ENCODE data around the gene DTHD1. TPM values are rescaled to one million over a fixed set of nuclear protein-coding genes. Genes with fewer than 3 reads are reported as not detected.

DTHD1 gene
- total and polyA plus RNA-seq, 12 donors = 0.03 to 0.61 (median 0.08) TPM; not detected in 7

DNA sequence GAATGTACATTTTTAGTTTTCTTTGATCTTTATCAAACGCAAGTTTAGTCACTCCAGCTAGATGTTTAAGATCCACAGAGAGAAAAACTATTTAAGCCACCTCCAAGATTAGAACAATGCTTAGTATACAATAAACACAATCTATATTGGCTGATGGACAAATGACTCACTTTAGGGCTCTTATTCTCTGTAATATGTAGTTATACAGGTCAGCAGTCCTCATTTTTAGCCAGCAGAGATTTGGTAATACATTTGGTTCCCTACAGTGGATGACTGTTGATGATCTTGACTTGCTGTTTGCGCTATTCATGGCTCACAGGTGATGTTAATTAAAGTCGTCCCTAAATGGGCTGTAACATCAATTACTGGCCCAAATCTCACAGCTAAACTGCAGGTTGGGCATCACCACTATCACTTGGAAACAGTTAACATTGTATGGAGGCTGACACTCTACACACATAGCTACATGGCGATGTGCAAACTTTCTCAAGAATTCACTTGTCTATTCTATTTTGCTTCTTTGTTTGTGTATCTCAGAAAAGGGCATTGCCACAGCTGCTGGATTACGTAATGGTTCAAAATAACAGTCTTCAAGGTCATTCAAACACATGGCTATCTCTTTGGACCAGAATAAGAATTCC is 11.8 kb upstream of the DTHD1 start:
- TF ChIP-seq, protein P1, sequence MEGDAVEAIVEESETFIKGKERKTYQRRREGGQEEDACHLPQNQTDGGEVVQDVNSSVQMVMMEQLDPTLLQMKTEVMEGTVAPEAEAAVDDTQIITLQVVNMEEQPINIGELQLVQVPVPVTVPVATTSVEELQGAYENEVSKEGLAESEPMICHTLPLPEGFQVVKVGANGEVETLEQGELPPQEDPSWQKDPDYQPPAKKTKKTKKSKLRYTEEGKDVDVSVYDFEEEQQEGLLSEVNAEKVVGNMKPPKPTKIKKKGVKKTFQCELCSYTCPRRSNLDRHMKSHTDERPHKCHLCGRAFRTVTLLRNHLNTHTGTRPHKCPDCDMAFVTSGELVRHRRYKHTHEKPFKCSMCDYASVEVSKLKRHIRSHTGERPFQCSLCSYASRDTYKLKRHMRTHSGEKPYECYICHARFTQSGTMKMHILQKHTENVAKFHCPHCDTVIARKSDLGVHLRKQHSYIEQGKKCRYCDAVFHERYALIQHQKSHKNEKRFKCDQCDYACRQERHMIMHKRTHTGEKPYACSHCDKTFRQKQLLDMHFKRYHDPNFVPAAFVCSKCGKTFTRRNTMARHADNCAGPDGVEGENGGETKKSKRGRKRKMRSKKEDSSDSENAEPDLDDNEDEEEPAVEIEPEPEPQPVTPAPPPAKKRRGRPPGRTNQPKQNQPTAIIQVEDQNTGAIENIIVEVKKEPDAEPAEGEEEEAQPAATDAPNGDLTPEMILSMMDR (IDR thresholded peaks at IDR 0.05) = no peak
- TF ChIP-seq POLR2A (IDR thresholded peaks at IDR 0.05) = no peak
- intact Hi-C loops (cut with DNase I) = no loop called here

DNA sequence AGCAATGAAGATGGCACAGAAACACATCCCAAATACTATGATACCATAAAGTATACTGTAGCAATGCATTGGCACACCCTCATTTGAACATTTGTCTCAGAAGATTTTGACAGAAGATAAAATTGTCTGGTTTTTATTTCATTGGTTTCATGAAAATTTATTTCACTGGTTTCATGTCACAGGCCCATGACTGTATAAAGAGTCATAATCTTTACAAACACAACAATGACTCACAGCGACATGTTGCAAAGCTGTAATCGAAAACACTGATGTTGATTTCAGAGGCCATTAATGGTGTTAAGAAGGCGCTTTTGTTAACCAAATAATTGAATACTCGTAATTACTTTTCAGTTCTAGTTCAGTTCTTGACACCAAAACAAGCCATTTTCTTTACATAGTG is 8.1 kb upstream of the DTHD1 start:
- 75 to 78% (median 77%) methylated on average over 4 of the region's 4 CpGs for WGBS, 4 donors

More for the DNA sequence above, 11.8 kb upstream of the DTHD1 start:
- H3K4me3 ChIP-seq = no peak overlapping the region
- no peaks in the 10 kb centered on the region for H3K9me3 ChIP-seq (replicated peaks in 1 of 3)
- no peaks in the 10 kb centered on the region for H3K36me3 ChIP-seq (replicated peaks in 1 of 2)
- DNase-seq = no peak
- WGBS, 4 donors = 60 to 71% (median 66%) methylated on average over 5 of the region's 5 CpGs
- H3K27ac ChIP-seq = no peak overlapping the region
- no peaks in the 10 kb centered on the region for H3K4me1 ChIP-seq (replicated peaks in 1 of 2)
- H3K27me3 ChIP-seq = no peaks in the 10 kb centered on the region

DNA sequence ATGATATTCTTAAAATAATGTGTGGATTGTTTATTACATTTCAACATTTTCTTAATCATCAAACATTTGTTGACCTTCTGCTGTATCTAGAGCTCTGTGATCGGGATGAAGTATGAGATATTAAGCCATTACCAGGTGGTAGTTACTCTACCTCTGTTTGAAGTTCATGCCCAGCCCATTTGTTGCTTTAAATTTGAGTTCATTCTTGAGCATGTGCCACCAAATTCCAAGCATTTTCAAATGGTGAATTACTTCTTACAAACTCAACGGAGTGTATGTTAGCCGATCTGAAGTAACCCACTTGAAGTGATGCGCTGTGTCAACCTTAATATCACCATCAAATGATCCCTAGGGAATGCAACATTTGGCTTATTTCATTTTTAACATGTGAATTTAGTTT is 7.3 kb upstream of the DTHD1 start:
- TF ChIP-seq POLR2A (IDR thresholded peaks at IDR 0.05) = no peak
- TF ChIP-seq, protein P1 (IDR thresholded peaks at IDR 0.05) = no peak
- Histone ChIP-seq H3K4me3 (no peak overlapping the region), H3K27me3 (no peaks in the 10 kb centered on the region), H3K27ac (no peak overlapping the region), H3K9me3 (replicated peaks in 1 of 3) (no peaks in the 10 kb centered on the region), H3K36me3 (replicated peaks in 1 of 2) (no peaks in the 10 kb centered on the region), H3K4me1 (replicated peaks in 1 of 2) (no peaks in the 10 kb centered on the region)
- DNase-seq = no peak
- intact Hi-C loops (cut with DNase I) = no loop called here
- WGBS, 4 donors = 80 to 87% (median 83%) methylated on average over 4 of the region's 4 CpGs

More for the DNA sequence above, 8.1 kb upstream of the DTHD1 start:
- Histone ChIP-seq H3K4me3 (no peak overlapping the region), H3K27me3 (no peaks in the 10 kb centered on the region), H3K9me3 (replicated peaks in 1 of 3) (no peaks in the 10 kb centered on the region), H3K27ac (no peak overlapping the region), H3K4me1 (replicated peaks in 1 of 2) (no peaks in the 10 kb centered on the region), H3K36me3 (replicated peaks in 1 of 2) (no peaks in the 10 kb centered on the region)
- TF ChIP-seq POLR2A (IDR thresholded peaks at IDR 0.05) = no peak
- TF ChIP-seq, protein P1 (IDR thresholded peaks at IDR 0.05) = no peak
- DNase-seq = no peak
- intact Hi-C loops (cut with DNase I) = no loop called here

DNA sequence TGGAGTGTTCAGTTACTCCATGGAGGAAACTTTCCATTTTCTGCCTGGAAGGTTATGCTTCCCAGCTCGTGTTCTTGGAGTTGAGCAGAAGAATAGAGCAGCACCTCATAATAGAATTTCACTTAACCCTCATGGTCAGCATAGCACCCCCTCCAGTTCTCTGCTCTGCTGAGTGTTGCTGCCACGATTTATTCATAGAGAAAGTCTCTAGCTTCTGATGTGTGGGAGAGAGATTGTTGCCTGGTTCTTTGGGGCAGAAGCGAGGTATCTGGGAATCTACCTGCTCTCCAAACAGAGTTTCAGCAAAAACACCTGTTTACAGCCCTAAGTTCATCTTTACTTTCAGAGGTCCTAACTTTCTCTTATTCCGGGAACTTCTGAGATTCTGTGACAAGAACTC is 3.9 kb upstream of the DTHD1 start:
- H3K9me3 ChIP-seq (replicated peaks in 1 of 3) = no peaks in the 10 kb centered on the region
- WGBS, 4 donors = 65 to 73% (median 67%) methylated on average over 4 of the region's 4 CpGs
- no peak overlapping the region for H3K4me3 ChIP-seq
- TF ChIP-seq POLR2A (IDR thresholded peaks at IDR 0.05) = no peak
- TF ChIP-seq, protein P1 (IDR thresholded peaks at IDR 0.05) = no peak
- no peak overlapping the region for H3K27ac ChIP-seq
- H3K36me3 ChIP-seq (replicated peaks in 1 of 2) = no peaks in the 10 kb centered on the region
- no peaks in the 10 kb centered on the region for H3K4me1 ChIP-seq (replicated peaks in 1 of 2)
- intact Hi-C loops (cut with DNase I) = no loop called here
- DNase-seq = no peak
- no peaks in the 10 kb centered on the region for H3K27me3 ChIP-seq
